ENCODE data around the gene TUT4. TPM values are rescaled to one million over a fixed set of nuclear protein-coding genes. Genes with fewer than 3 reads are reported as not detected.

Gene TUT4
- total RNA-seq, 4 donors from 2014 or later, result 56.9 to 232 (median 67.9) TPM

DNA sequence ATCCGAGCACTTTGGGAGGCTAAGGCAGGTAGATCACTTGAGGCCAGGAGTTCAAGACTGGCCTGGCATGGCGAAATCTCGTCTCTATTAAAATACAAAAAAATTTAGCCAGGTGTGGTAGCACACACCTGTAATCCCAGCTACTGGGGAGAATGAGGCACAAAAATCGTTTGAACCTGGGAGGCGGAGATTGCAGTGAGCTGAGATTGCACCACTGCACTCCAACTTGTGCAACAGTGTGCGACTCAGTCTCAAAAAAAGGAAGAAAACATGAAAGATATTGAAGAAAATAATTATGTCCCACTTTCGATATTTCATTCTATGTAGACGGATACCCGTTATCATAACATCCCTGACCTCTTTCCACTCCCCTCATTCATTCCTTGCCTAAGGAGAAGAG lies 19.2 kb downstream of the TUT4 start:
- Histone ChIP-seq H3K4me3 (no peak overlapping the region), H3K9me3 (peaks cover 9% of the 10 kb centered on the region), H3K36me3 (peaks cover 9% of the 10 kb centered on the region), H3K27me3 (no peaks in the 10 kb centered on the region), H3K4me1 (peaks cover 2% of the 10 kb centered on the region), H3K27ac (no peak overlapping the region)
- no peak for DNase-seq (ENCODE audit: low spot score in 2 of 2)
- WGBS, result 94% methylated on average over 9 of the region's 9 CpGs
- TF ChIP-seq EP300 (IDR thresholded peaks at IDR 0.05), result no peak
- no peak for TF ChIP-seq CTCF (IDR thresholded peaks at IDR 0.05)
- no peak for TF ChIP-seq POLR2AphosphoS5 (IDR thresholded peaks at IDR 0.05)
- no peak for TF ChIP-seq POLR2A (IDR thresholded peaks at IDR 0.05)

GRCh38 chr1:52532731-52533327 lies 20.1 kb downstream of the TUT4 start:
- no peak for DNase-seq (ENCODE audit: low spot score in 2 of 2)
- Histone ChIP-seq H3K27ac (no peak overlapping the region), H3K9me3 (peaks cover 9% of the 10 kb centered on the region), H3K27me3 (no peaks in the 10 kb centered on the region), H3K36me3 (peaks cover 11% of the 10 kb centered on the region), H3K4me3 (no peak overlapping the region), H3K4me1 (peaks cover 2% of the 10 kb centered on the region)
- WGBS, result 97% methylated on average over 2 of the region's 2 CpGs
- TF ChIP-seq POLR2AphosphoS5 (IDR thresholded peaks at IDR 0.05), result no peak
- no peak for TF ChIP-seq POLR2A (IDR thresholded peaks at IDR 0.05)
- no peak for TF ChIP-seq CTCF (IDR thresholded peaks at IDR 0.05)
- TF ChIP-seq EP300 (IDR thresholded peaks at IDR 0.05), result no peak

DNA sequence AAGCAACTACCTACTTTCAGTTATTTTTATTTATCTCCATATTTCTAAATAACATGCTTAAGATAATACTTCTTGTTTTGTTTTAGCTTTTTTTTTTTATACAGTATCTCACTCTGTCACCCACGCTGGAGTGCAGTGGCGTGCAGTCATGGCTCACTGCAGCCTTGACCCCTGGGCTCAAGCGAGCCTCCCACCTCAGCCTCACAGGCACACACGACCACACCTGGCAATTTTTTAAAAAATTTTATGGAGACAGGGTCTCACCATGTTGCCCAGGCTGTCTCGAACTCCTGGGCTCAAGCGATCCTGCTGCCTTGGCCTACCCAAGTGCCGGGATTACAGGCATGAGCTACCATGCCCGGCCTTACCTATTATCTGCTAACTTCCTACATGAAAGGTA lies 20.6 kb downstream of the TUT4 start:
- no peak overlapping the region for H3K4me3 ChIP-seq
- no peaks in the 10 kb centered on the region for H3K27me3 ChIP-seq
- WGBS, result 96% methylated on average over 8 of the region's 8 CpGs
- H3K27ac ChIP-seq, result no peak overlapping the region
- no peak for DNase-seq (ENCODE audit: low spot score in 2 of 2)
- peaks cover 2% of the 10 kb centered on the region for H3K4me1 ChIP-seq
- TF ChIP-seq POLR2A (IDR thresholded peaks at IDR 0.05) (no peak), CTCF (IDR thresholded peaks at IDR 0.05) (no peak), POLR2AphosphoS5 (IDR thresholded peaks at IDR 0.05) (no peak), EP300 (IDR thresholded peaks at IDR 0.05) (no peak)
- peaks cover 13% of the 10 kb centered on the region for H3K36me3 ChIP-seq
- peaks cover 9% of the 10 kb centered on the region for H3K9me3 ChIP-seq

DNA sequence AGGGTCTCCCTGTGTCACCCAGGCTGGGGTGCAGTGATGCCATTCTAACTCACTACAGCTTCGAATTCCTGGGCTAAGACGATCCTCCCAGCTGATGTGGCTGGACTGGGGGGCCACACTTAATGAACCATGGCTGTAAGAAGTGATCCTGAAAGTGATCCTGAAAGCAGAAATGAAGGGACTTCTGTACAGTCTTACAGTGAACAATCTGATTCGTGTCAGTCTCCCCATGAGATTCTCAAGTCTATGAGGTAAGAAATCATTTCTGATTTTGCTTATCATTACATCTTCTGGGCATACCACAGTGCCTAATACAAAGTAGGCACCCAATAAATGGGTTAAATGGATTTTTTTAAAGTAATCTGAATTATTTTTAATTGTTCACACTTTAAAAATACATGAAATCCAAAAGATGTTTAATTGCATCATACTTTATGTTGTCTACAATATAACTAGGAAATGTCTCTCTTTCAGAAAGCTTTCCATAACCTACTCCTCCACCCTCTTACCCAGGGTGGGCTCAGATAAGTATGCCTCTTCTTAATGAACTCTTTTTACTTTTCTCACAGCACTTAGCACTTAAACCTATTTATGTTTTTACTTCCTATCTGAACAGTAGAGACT lies 21.5 kb downstream of the TUT4 start:
- Histone ChIP-seq H3K4me3 (no peak overlapping the region), H3K4me1 (peaks cover 2% of the 10 kb centered on the region), H3K27ac (no peak overlapping the region), H3K9me3 (peaks cover 9% of the 10 kb centered on the region), H3K27me3 (no peaks in the 10 kb centered on the region), H3K36me3 (peaks cover 14% of the 10 kb centered on the region)
- DNase-seq (ENCODE audit: low spot score in 2 of 2), result no peak
- WGBS, result 87% methylated on average over 3 of the region's 3 CpGs
- no peak for TF ChIP-seq CTCF (IDR thresholded peaks at IDR 0.05)
- TF ChIP-seq POLR2A (IDR thresholded peaks at IDR 0.05), result no peak
- TF ChIP-seq EP300 (IDR thresholded peaks at IDR 0.05), result no peak

GRCh38 chr1:52530563-52531144 lies 22.2 kb downstream of the TUT4 start:
- Histone ChIP-seq H3K36me3 (peaks cover 15% of the 10 kb centered on the region), H3K27ac (no peak overlapping the region), H3K27me3 (no peaks in the 10 kb centered on the region), H3K4me1 (peaks cover 2% of the 10 kb centered on the region), H3K9me3 (peaks cover 9% of the 10 kb centered on the region), H3K4me3 (no peak overlapping the region)
- TF ChIP-seq CTCF (IDR thresholded peaks at IDR 0.05) (no peak), EP300 (IDR thresholded peaks at IDR 0.05) (no peak), POLR2AphosphoS5 (IDR thresholded peaks at IDR 0.05) (no peak), POLR2A (IDR thresholded peaks at IDR 0.05) (no peak)
- DNase-seq (ENCODE audit: low spot score in 2 of 2), result no peak
- 94% methylated on average over 5 of the region's 5 CpGs for WGBS

Measured in suprapubic skin (tissue), 4 donors.